B cell (primary cell): ENCODE measurements around the gene PSTPIP1. TPM values are rescaled to one million over a fixed set of nuclear protein-coding genes. Genes with fewer than 3 reads are reported as not detected.

Experiments
- ATAC-seq: fragments of 200-7000 bp; cut with Tn5 transposase; one replicate; pipeline ENCODE4 v1.10.0; 2021; ENCODE audit warnings: low read depth, mild to moderate bottlenecking, moderate number of reproducible peaks, moderate library complexity
- CTCF ChIA-PET: fragments of 350-600 bp; sonication (Branson Sonifier 250); formaldehyde crosslinking; loops from one replicate; lab custom pipeline; 2021; ENCODE audit warnings: antibody characterized with exemption, inconsistent platforms; lab: Charles Lee
- POLR2A ChIA-PET: fragments of 350-600 bp; sonication (Branson Sonifier 250); formaldehyde crosslinking; loops from one replicate; lab custom pipeline; 2021; ENCODE audit warnings: antibody characterized with exemption; lab: Charles Lee
- DNase-seq: peaks from one replicate; pipeline ENCODE4 v3.0.0; 2013
- H2AFZ ChIP-seq: 2 replicates; pipeline ENCODE4 v1.6.1; 2012; ENCODE audit warnings: mild to moderate bottlenecking, low read depth, low read length; ENCODE audit not compliant: insufficient read depth, poor library complexity, severe bottlenecking
- H3K27ac ChIP-seq, 2 donors: 1 replicate in 1 of 2; 2 replicates in 1 of 2; pipeline ENCODE4 v1.5.1; 2012 to 2013; ENCODE audit warnings: low read length in 2 of 2, mild to moderate bottlenecking in 2 of 2, moderate library complexity in 1 of 2
- H3K27me3 ChIP-seq, 4 experiments: fragments of 200-600 bp in 1 of 4; sonication (generic) in 1 of 4; replicated peaks in 1 of 4; 1 replicate in 2 of 4; 2 replicates in 2 of 4; pipeline versions ENCODE4 v1.6.1 to v1.7.0; 2013 to 2016; ENCODE audit warnings: low read length in 3 of 4, mild to moderate bottlenecking in 2 of 4, mixed read lengths in 1 of 4, moderate library complexity in 1 of 4; ENCODE audit not compliant: insufficient read depth in 4 of 4, control insufficient read depth in 3 of 4; ENCODE audit errors: control extremely low read depth in 1 of 4
- H3K36me3 ChIP-seq, 2 experiments: replicated peaks in 1 of 2; 1 replicate in 1 of 2; 2 replicates in 1 of 2; pipeline versions ENCODE4 v1.6.1 to v1.7.1; 2013; ENCODE audit warnings: low read length in 1 of 2; ENCODE audit not compliant: insufficient read depth in 2 of 2, control insufficient read depth in 1 of 2; ENCODE audit errors: control extremely low read depth in 1 of 2, extremely low read depth in 1 of 2
- H3K4me1 ChIP-seq, 2 donors: fragments of 200-600 bp in 1 of 2; sonication (generic) in 1 of 2; 1 replicate in 1 of 2; 2 replicates in 1 of 2; pipeline versions ENCODE4 v1.5.1 to v1.6.1; 2013 to 2017; ENCODE audit warnings: low read length in 2 of 2; ENCODE audit not compliant: control insufficient read depth in 2 of 2, insufficient read depth in 2 of 2
- H3K4me2 ChIP-seq: replicated peaks from 2 replicates; pipeline ENCODE3; 2012; ENCODE audit warnings: mild to moderate bottlenecking, low read depth, low read length; ENCODE audit not compliant: poor library complexity, severe bottlenecking
- H3K4me3 ChIP-seq, 5 experiments: fragments of 200-600 bp in 1 of 5; sonication (generic) in 1 of 5; 1 replicate in 3 of 5; 2 replicates in 2 of 5; pipeline versions ENCODE4 v1.5.1 to v1.7.0; 2011 to 2016; ENCODE audit warnings: low read length in 4 of 5, mild to moderate bottlenecking in 4 of 5, low read depth in 2 of 5, control low read depth in 1 of 5, moderate library complexity in 1 of 5; ENCODE audit not compliant: insufficient read depth in 1 of 5; ENCODE audit errors: control extremely low read depth in 1 of 5, extremely low read depth in 1 of 5
- H3K79me2 ChIP-seq: fragments of 200-600 bp; sonication (generic); one replicate; pipeline ENCODE4 v1.6.0; 2016; ENCODE audit warnings: low read length; ENCODE audit not compliant: control insufficient read depth, insufficient read depth
- H3K9ac ChIP-seq: fragments of 200-600 bp; sonication (generic); 2 replicates; pipeline ENCODE4 v1.6.1; 2017; ENCODE audit warnings: mild to moderate bottlenecking, low read length, moderate library complexity
- H3K9me3 ChIP-seq, 3 donors: one replicate each; pipeline versions ENCODE4 v1.6.1 to v1.7.1; 2013; ENCODE audit warnings: low read length in 2 of 3; ENCODE audit not compliant: control insufficient read depth in 2 of 3, insufficient read depth in 1 of 3; ENCODE audit errors: control extremely low read depth in 1 of 3
- H4K20me1 ChIP-seq: 2 replicates; pipeline ENCODE4 v1.6.0; 2012; ENCODE audit warnings: mild to moderate bottlenecking, low read length; ENCODE audit not compliant: insufficient read depth, control insufficient read depth, poor library complexity, severe bottlenecking
- H3K27ac Mint-ChIP-seq: one replicate; pipeline ENCODE4 v1.8.0; 2021; ENCODE audit warnings: mixed read lengths
- H3K27me3 Mint-ChIP-seq: one replicate; pipeline ENCODE4 v1.8.0; 2021; ENCODE audit warnings: mixed read lengths
- H3K4me1 Mint-ChIP-seq: one replicate; pipeline ENCODE4 v1.8.0; 2021; ENCODE audit warnings: mixed read lengths
- H3K4me3 Mint-ChIP-seq: one replicate; pipeline ENCODE4 v1.8.0; 2021; ENCODE audit warnings: mixed read lengths
- H3K9me3 Mint-ChIP-seq: one replicate; pipeline ENCODE4 v1.8.0; 2022; ENCODE audit warnings: mixed read lengths; ENCODE audit not compliant: insufficient read depth
- CTCF ChIP-seq: fragments of 200-600 bp; IDR thresholded peaks from one replicate; pipeline ENCODE4 v1.8.0; 2022; ENCODE audit warnings: antibody characterized with exemption, mild to moderate bottlenecking
- EZH2 ChIP-seq: IDR thresholded peaks from 2 replicates; pipeline ENCODE4 v1.6.1; 2012; ENCODE audit warnings: borderline replicate concordance, low read depth, mild to moderate bottlenecking, moderate library complexity, low read length; ENCODE audit not compliant: insufficient read depth, poor library complexity, severe bottlenecking
- whole genome bisulfite sequencing: methylation state at CpG from one replicate; pipeline ENCODE4 v1.1.5; 2013; ENCODE audit warnings: missing lambda C conversion rate; ENCODE audit not compliant: insufficient coverage; 5-methylcytosine and 5-hydroxymethylcytosine counted together
- intact Hi-C: fragments of 100-400 bp; cut with micrococcal nuclease; formaldehyde crosslinking; loops from one replicate; pipeline ENCODE4 v1.10.0; 2022
- polyA plus RNA-seq: library from polyadenylated mRNA; depleted of rRNA; stranded (reverse); fragments of >200 nt; gene quantifications from 2 replicates; pipeline ENCODE4 v1.2.3, GENCODE V29; 2012
- total RNA-seq, 2 donors: library from RNA; stranded (reverse); fragments of 120-200 nt in 1 of 2; gene quantifications; 1 replicate in 1 of 2; 2 replicates in 1 of 2; pipeline versions ENCODE4 v1.2.3 to v1.2.4, GENCODE V29; 2013 to 2022

PSTPIP1 gene
- total and polyA plus RNA-seq, 2 donors (not counting 1 experiment from before 2014, with no cell fraction given): 69.0 to 79.3 TPM

- CTCF ChIA-PET: interaction anchor here (0.6 to 1.2 kb wide), 3 partner anchors 483 to 1721 kb away, joined by 3 to 5 read pairs (median 4); no protein-coding TSS in a partner anchor
Measured at GRCh38 chr15:77048135-77048876, 53.4 kb downstream of the PSTPIP1 start.

More at GRCh38 chr15:77048135-77048876, 53.4 kb downstream of the PSTPIP1 start:
- no peaks in the 10 kb centered on the region for H3K27me3 Mint-ChIP-seq
- WGBS: no CpG with 5 or more reads among the region's 1 CpG
- no peak overlapping the region for H2AFZ ChIP-seq
- peaks cover 27% of the 10 kb centered on the region for H3K4me1 Mint-ChIP-seq
- no peak overlapping the region for H3K4me2 ChIP-seq
- H3K36me3 ChIP-seq: peaks cover 25 to 95% of the 10 kb centered on the region in 2 experiments
- POLR2A ChIA-PET: interaction anchor here (0.7 kb wide), 1 partner anchor 384 kb away, joined by 6 read pairs; no protein-coding TSS in a partner anchor
- no peaks in the 10 kb centered on the region for H3K27me3 ChIP-seq
- intact Hi-C loops: no loop called here
- ATAC-seq (no peak), DNase-seq (no peak)
- H3K9me3 ChIP-seq: no peaks in the 10 kb centered on the region
- no peak overlapping the region for H3K4me3 Mint-ChIP-seq
- H3K9me3 Mint-ChIP-seq: no peaks in the 10 kb centered on the region
- H3K27ac ChIP-seq: no peak overlapping the region
- peaks cover 6 to 18% of the 10 kb centered on the region in 2 donors for H3K4me1 ChIP-seq
- TF ChIP-seq EZH2: no peak
- TF ChIP-seq CTCF: no peak
- no peak overlapping the region for H3K4me3 ChIP-seq
- H3K79me2 ChIP-seq: peaks cover 50% of the 10 kb centered on the region
- no peak overlapping the region for H3K27ac Mint-ChIP-seq
- H4K20me1 ChIP-seq: peaks cover 36% of the 10 kb centered on the region
- no peak overlapping the region for H3K9ac ChIP-seq
